Daoy (cell line): ENCODE measurements around the gene SLC25A23. TPM values are rescaled to one million over a fixed set of nuclear protein-coding genes. Genes with fewer than 3 reads are reported as not detected.
"Not testable (repeated sequence)": the region's sequence is repeated elsewhere in the genome, so short reads cannot be mapped to it uniquely, and the experiment has no call there.

Experiments used
- DNase-seq: peaks from one replicate; pipeline ENCODE4 v3.0.0-alpha.2; 2015; ENCODE audit warnings: low read depth
- total RNA-seq: library from RNA; depleted of rRNA; stranded (reverse); fragments of >200 nt; shearing (Covaris generic); gene quantifications from 2 replicates; pipeline ENCODE4 v1.2.3, GENCODE V29; 2014; rRNA removed

The SLC25A23 gene
- 18.1 and 23.1 TPM in 2 replicates for total RNA-seq

DNA sequence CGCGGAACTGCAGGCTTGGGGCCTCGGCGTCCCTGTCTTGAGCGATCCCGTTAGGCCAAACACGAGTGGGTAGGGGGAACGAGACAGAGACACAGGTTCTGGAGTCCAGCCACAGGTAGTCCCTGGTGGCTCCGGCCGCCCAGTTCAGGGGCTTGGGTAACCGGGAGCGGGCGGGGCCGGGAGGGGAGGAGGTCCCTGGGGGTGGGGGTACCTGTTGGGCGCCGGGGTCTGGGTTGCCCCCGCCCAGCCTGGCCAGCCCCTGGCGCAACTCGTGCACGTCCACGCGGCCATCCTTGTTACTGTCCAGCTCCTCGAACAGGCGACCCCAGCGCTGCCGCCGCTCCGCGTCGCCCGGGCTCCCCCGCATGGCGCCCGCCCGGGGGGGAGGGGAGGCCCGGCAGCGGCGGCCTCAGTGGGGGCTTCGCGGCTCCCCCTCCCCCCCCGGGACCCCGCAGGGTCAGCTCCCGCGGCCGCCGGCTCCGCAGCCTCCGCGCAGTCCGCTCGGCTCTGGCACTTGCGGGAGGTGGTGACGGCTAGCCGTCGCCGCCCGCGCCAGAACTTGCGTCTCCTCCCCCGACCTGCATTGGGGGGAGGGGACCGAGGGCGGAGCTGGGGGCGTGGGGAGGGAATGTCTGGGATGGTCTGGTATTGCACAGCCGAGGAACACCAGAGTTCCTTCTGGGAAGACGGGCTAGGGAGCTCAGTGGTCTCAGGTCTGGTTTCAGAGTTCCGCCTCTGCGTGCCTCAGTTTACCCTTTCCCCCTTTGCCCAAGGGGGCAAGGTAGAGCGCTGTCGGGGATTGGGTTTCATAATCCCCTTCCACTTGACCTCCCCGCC lies at the start of gene SLC25A23:
TSS of gene SLC25A23 (minus strand) at position 531 of the 837 bp plus-strand sequence. CDS start at position 367, 164 bp downstream.
- peak; percentile 84 for DNase-seq

DNA sequence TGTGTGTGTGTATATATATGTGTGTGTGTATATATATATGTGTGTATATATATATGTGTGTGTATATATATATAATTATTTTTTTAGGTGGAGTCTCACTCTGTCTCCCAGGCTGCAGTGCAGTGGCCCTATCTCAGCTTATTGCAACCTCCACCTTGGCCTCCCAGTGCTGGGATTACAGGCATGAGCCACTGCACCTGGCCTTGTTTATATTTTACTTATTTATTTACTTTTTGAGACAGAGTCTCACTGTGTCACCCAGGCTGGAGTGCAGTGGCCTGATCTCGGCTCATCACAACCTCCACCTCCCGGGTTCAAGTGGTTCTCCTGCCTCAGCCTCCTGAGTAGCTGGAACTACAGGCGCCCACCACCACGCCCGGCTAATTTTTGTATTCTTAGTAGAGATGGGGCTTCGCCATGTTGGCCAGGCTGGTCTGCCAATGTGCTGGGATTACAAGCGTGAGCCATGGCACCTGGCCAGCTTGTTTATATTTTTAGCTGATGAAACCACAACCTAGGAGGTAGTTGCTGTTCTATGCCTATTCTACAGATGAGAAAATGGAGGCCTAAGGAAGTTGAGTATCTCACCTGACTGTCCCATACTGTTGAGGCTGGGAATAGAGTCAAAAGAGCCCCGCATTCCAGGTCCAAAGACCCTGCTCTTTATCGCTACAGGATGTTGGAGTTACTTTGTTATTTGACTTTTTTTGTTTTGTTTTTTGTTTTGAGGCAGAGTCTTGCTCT lies 48.6 kb upstream of the SLC25A23 start:
- not testable (repeated sequence) for DNase-seq

DNA sequence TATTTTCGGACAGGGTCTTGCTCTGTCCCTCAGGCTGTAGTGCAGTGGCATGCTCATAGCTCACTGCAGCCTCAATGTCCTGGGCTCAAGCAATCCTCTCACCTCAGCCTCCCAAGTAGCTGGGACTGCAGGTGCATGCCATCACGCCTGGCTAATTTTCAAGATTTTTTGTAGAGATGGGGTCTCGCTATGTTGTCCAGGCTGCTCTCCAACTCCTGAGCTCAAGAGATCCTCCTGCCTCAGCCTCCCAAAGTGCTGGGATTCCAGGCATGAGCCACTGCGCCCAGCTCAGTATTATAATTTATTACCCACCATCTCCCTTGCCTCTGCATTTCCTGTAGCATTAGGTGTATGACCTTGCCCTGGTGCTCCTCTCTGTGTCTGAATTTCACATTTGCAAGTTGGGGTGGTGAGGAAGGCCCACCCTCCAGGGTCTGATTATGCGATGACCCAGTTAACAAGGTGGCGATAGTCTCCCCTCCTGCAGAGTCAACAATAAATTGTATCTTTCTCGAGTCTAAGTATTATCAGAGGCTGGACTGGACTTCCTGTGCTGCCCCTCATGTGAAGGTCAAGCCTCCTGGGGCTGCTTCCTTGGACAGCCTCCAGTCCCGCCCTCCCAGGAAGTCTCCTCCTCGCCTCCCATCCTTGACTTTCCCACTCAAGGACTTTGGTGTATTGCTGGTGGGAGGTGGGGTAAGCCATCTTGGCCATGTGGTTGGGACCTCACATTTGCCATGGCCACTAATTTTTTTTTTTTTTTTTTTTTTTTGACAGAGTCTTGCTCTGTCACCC lies 44.0 kb upstream of the SLC25A23 start:
- DNase-seq: no peak

DNA sequence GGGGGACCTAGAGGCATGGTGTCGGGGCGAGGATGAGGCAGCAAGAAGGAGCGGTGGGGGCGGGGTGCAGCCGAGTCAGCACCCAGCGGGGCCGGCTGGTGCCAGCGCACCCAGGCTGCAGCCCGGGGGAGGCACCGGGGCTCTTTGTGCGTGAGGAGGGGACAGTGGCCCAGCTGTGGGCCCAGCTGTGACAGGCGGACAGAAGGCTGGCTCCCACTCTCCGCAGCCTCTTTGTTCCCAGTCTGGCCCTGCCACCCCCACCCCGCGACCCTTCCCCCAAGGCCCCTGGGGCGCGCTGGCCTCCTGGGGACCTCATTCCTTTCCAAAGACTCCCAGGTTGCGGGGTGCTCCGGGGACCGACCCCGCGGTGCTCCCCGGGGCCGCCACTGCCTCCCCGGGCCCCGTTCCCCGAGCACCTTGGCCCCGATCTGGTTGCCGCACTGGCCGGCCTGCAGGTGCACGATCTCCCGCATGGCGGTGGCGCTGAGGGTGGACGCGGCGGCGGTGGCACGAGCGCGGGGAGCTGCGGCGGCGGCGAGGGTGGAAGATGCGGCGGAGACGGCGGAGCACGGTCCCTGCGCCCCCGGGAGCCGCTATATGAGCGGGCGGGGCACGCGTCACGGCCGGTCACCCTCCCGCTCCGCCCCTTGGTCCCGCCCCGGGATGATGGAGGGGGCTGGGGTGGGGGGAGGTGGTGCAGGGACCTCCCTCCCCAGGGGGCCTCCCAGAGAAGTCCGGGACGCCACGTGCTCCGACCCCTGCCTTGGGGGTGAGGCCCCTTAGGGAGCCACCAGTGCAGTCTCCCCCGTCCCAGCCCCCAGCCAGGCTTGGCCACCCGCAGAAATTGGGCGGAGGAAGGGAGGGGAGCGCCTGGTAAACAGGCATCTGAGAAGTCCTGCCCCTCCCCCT lies 42.4 kb upstream of the SLC25A23 start, which contains the start of gene TUBB4A:
TSS of gene TUBB4A (minus strand) at position 570 of the 909 bp plus-strand sequence. CDS start at position 473, 97 bp downstream.
- no peak for DNase-seq

DNA sequence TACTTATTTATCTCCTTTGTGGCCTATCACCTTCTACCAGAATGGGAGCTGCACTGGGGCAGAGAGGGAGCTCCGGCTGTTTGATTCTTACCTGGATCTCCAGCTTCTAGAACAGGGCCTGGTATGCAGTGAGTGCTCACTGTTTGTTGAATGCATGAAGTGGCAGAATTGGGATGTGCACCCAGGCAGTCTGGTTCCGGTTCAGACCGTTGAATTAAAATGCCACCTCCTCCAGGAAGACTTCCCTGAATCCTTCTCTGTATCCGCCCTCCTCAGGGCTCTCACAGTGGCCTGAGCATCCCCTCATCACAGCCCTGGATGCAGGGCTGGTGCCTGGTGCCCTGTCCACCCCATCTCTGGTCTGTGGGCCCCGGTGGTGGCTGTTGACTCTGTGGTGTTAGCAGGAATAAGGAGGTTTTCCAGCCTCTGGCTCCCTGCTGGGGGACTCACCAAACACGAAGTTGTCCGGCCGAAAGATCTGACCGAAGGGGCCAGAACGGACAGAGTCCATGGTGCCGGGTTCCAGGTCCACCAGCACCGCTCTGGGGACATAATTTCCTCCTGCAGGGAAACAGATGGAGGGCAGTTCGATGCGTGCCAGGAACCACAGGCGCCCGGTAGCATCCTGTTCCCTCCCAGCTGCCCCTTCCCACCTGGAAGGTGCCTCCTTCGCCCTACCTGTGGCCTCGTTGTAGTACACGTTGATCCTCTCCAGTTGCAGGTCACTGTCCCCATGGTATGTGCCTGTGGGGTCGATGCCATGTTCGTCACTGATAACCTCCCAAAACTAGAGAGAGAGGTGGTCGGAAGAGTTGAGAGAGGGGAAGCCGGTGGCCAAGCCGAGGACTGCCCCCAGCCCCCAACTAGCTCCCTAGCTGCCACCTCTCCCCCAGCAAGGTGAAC lies 41.5 kb upstream of the SLC25A23 start:
- DNase-seq: no peak

DNA sequence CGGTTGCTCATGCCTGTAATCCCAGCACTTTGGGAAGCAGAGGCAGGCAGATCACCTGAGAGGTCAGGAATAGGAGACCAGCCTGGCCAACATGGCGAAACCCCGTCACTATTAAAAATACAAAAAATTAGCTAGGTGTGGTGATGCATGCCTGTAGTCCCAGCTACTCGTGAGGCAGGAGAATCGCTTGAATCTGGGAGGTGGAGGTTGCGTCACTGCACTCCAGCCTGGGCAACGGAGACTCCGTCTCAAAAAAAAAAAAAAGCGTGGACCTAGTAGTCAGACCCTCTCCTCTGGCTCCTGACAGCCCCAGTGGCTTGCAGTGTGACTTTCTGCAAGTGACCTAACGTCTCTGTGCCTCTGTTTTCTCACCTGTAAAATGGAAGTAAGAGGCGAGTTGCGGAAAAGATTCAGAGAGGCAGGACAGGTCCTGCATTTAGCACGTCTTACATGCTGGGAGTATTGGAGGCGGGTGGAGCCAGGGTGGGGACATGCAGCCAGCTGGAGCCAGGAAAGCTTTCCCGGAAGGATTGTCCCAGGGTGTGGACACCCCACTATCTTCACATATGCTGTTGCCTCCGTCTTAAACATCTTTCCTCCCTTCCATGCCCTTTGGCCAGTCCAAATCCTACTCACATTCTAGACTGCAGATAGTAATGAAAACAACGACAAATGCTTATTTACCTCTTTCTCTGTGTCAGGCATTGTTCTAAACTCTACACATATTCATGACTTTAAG lies 39.6 kb upstream of the SLC25A23 start:
- no peak for DNase-seq

DNA sequence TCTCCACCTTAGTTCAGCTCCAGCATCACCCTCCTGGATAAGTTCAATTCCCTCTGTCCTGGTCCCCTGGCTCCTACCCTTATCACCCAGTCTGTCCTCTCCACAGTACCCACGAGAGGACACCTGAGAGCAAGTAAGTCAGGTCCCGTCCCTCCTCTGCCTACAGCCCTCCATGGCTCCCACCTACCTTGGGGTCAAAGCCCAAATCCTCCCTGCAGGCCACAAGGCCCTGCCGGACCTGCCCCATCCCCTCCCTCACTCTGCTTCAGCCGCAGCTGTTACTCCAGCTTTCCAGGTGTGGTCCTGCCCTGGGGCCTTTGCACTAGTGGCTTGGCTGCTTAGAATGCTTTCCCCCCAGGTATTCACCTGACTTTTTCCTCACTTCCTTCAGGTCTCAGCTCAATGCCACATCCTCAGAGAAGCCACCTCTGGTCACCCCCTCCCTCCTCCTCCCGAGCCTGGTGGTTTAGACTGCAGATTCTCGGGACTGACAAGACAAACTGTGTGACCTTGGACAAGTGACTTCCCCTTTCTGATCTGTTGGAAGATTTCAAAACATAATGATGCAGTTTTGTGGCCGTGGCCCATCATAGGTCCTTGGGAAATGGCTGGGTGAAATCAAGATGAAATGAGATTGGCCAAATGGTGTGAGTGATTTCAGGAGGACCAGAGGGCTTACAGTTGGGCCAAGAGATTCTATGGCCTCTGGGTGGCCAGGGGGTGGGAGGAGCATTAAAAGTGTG lies 38.9 kb upstream of the SLC25A23 start:
- no peak for DNase-seq

DNA sequence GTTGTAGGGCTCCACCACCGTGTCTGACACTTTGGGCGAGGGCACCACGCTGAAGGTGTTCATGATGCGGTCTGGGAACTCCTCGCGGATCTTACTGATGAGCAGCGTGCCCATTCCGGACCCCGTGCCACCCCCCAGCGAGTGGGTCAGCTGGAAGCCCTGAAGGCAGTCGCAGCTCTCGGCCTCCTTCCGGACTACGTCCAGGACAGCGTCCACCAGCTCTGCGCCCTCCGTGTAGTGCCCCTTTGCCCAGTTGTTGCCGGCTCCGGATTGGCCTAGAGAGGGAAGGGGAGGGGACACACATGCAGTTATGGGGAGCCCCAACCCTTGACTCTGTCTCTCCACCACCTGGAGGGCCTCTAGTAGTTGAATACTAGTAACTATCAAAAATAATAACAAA lies 36.4 kb upstream of the SLC25A23 start:
- DNase-seq: no peak

DNA sequence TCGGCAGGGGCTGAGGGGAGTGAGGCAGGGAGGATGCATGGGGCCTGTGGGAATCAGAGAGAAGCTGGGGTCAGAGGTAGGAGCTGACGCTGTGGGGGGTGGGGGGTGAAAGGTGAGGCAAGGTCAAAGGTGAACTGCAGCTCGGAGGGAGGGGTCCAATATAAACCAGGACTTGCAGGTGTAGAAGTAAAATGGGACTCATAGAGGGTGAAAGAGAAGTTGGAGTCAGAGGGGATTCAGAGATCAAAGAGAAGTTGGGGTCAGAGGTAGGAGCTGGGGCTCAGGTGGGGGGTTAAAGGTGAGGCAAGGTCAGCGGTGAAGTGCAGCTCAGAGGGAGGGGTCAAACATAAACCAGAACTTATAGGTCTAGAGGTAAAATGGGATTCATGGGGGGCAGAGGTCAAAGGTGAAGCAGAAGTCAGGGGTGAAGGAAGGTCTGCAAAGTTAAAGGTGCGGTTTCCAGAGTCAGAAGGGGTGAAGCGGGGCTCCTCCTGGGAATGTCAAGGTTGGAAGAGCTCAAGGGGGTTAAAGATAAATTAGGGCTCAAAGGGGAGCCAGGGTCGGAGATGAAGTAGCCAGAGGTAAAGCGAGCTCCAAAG lies 34.9 kb upstream of the SLC25A23 start:
- no peak for DNase-seq

DNA sequence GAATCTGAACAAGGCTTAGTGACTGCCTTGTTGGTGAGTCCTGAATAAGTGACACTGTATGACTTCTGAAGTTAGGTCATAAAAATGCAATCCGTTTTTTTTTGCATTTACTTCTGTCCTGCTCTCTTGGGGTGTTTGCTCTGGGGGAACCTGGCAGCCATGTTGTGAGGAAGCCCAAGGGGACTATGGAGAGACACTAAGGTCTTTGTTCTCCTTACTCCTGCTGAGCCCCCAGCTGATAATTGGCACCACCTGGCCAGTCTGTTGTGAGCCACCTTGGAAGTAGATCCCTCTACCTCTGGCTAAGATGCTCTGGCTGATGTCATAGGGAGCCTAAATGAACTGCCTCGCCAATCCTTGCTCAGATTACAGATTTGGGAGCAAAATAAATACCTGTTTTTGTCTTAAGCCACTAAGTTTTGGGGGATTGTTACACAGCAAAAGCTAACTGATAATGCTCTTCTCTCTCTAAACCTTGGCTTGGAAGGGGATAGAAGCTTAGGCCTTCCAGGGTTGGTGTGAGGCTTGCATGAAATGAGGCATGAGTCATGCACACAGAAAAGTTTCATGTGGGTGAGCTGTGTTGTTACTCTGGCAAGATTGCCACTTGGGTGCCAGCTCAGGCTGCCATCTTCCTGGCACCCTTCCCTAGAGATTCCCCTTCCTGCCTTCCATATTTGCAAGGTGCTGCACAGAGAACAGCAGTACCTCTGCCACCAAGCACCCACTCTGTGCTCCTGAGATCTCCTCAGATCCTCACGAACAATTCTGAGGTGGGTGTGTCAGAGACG lies 32.4 kb upstream of the SLC25A23 start:
- DNase-seq: no peak

DNA sequence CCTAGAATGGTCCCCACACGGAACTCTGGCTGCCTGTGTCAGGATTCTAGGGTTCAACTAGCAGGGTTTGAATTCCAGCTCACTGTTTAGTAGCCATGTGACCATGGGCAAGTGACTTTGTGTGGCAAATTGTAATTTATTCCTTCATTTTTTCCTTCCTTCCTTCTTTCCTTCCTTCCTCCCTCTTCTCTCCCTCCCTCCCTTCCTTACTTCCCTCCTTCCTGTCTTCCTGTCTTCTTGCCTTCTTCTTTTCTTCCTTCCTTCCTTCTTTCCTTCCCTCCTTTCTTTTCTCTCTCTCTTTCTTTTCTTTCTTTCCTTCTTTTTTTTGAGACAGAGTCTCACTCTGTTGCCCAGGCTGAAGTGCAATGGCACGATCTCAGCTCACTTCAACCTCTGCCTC lies 30.5 kb upstream of the SLC25A23 start:
- DNase-seq: no peak

DNA sequence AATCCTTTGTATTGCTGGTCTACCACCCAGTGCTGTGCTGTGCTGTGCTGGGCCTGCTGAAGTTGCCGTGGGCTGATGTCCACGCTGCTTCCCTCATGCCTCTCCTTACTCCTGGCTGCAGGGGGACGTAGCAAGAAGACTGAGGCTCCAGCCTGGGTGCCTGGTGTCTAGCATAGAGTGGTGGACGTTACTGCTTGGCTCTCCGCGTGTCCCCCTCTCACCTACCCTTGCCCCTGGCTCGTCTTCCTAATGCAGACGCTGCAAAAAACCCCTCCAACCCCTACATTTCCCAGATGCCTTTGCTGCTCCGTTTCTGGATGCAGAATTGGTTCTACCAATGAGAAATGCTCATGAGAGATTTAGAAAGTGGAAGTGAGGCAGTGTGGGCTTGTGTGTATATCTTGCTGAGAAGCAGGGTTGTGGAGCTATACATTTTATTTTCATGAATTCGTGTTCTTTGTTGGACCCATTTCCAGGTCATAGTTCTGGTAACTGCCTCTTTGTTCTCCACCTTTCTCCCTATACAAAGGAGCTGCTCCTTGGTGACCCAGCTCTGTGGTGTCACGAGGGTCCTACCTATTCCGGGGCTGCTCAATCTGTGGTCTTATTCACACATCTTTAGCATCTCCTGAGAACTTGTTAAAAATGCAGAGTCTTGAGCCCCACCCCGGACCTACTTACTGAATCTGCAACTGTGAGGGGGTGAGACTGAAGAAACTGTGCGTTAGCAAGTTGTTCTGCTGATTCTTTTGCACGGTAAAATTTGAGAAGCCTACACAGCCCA lies 29.9 kb upstream of the SLC25A23 start:
- DNase-seq: no peak

DNA sequence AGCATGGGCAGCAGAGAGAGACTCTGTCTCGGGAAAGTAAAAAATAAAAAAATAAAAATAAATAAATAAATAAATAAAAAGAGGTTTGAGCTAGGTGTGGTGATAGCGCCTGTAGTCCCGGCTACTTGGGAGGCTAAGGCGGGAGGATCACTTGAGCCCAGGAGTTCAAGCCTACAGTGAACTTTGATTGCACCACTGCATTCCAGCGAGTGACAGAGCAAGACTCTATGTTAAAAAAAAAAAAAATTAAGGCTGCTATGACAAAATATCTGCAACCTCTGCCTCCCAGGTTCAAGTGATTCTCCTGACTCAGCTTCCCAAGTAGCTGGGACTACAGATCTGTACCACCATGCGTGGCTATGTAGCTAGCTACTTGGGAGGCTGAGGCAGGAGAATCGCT lies 25.2 kb upstream of the SLC25A23 start:
- no peak for DNase-seq

DNA sequence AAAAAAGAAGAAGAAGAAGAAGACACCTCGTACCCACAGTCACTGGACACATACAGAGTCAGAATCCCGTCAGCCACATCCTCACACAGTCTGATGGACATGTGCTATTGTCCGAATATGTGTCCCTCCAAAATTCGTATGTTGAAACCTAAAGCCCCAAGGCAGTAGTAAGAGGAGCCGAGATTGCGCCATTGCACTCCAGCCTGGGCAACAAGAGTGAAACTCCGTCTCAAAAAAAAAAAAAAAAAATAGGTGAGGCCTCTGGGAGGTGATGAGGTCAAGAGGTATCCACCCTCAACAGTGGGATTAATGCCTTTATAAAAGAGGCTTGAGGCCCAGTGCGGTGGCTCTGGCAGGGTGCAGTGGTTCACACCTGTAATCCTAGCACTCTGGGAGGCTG lies 24.6 kb upstream of the SLC25A23 start:
- no peak for DNase-seq

DNA sequence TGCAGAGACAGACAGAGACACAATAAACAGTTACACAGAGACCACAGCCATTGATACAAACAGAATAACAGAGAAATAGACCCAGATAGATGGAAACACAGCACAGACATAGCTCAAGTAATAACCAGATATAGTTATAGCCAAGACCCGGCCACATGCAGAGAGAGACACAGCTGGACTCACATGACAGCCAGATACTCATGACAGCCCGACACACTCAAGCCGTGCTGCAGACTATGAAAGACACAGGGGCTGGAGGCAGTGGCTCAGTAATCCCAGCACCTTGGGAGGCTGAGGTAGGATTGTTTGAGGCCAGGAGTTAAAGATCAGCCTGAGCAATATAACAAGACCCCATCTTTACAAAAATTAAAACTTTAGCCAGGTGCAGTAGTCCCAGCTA lies 23.6 kb upstream of the SLC25A23 start:
- no peak for DNase-seq

DNA sequence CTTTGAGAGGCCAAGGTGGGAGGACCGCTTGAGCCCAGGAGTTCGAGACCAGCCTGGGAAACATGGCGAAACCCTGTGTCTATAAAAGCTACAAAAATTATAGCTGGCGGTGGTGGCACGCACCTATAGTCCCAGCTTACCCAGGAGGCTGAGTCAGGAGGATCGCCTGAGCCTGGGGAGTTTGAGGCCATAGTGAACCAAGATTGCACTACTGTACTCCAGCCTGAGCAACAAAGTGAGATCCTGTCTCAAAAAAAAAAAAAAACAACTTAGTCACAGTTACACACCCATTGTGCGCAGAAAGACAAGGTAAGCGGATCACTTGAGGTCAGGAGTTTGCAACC lies 22.7 kb upstream of the SLC25A23 start:
- DNase-seq: no peak
